ENCODE measurements around the gene ABCB4. TPM values are rescaled to one million over a fixed set of nuclear protein-coding genes. Genes with fewer than 3 reads are reported as not detected.

ABCB4 gene
- total and polyA plus RNA-seq, 2 experiments from 2014 or later = 1.2 to 1.5 TPM

DNA sequence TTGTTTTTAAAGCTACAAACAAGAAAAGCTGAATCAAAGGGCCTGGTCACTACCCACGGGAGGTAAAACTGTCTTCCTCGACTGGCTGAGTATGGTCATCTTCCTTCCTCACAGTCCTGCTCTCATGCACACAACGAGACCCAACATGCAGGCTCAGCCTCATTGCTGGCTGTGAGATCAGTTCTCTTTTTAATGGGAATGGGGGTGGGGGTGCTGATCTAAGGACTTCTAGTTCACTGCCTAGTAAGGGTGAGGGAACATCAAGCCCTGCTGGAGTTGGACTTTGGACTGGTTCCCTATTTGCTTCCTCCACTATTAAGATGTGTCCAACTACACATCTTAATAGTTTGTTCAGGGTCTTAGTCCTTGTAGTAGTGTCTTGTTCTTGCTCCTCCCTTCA, 48.2 kb downstream of the ABCB4 start:
- Histone ChIP-seq H3K27ac (ENCODE audit: low read depth) (no peak overlapping the region), H3K36me3 (ENCODE audit: insufficient read depth) (no peaks in the 10 kb centered on the region), H3K4me2 (no peak overlapping the region), H3K4me1 (ENCODE audit: insufficient read depth) (no peaks in the 10 kb centered on the region), H3F3A (replicated peaks; ENCODE audit: low read depth) (no peaks in the 10 kb centered on the region), H3K79me2 (replicated peaks; ENCODE audit: insufficient read depth) (no peaks in the 10 kb centered on the region), H3K4me3 (no peak overlapping the region), H3K27me3 (ENCODE audit: insufficient read depth) (no peaks in the 10 kb centered on the region), H3K9me2 (ENCODE audit: insufficient read depth) (no peaks in the 10 kb centered on the region), H2AFZ (no peak overlapping the region), H4K20me1 (replicated peaks; ENCODE audit: insufficient read depth) (no peaks in the 10 kb centered on the region)
- H3K36me3 Mint-ChIP-seq (ENCODE audit: low read depth) = no peaks in the 10 kb centered on the region
- H3K9me3 Mint-ChIP-seq = no peaks in the 10 kb centered on the region
- H3K4me3 Mint-ChIP-seq = no peak overlapping the region
- no peaks in the 10 kb centered on the region for H3K27me3 Mint-ChIP-seq (ENCODE audit: insufficient read depth, low read depth, poor library complexity)
- no peaks in the 10 kb centered on the region for H3K4me1 Mint-ChIP-seq
- ATAC-seq (no peak), DNase-seq (ENCODE audit: low spot score) (no peak)
- TF ChIP-seq EZH2 (IDR thresholded peaks at IDR 0.05; ENCODE audit: low read depth, unreplicated experiment) (no peak), POLR2AphosphoS5 (IDR thresholded peaks at IDR 0.05; ENCODE audit: low read depth) (no peak), CREB1 (CRISPR knock-in tag; IDR thresholded peaks at IDR 0.05; ENCODE audit: low read depth) (no peak), ZNF114 (CRISPR knock-in tag; IDR thresholded peaks at IDR 0.05) (no peak), JUNB (IDR thresholded peaks at IDR 0.05; ENCODE audit: unreplicated experiment) (no peak), CTCF (conservative IDR thresholded peaks at IDR 0.05; ENCODE audit: low read depth in 2 of 2) (no peak), REST (IDR thresholded peaks at IDR 0.05; ENCODE audit: unreplicated experiment) (no peak), NANOG (IDR thresholded peaks at IDR 0.05; ENCODE audit: borderline replicate concordance) (no peak), STAT1 (IDR thresholded peaks at IDR 0.05; ENCODE audit: unreplicated experiment) (no peak), ZNF331 (CRISPR knock-in tag; IDR thresholded peaks at IDR 0.05; ENCODE audit: low read depth) (no peak)
- TF ChIP-seq, protein P1, sequence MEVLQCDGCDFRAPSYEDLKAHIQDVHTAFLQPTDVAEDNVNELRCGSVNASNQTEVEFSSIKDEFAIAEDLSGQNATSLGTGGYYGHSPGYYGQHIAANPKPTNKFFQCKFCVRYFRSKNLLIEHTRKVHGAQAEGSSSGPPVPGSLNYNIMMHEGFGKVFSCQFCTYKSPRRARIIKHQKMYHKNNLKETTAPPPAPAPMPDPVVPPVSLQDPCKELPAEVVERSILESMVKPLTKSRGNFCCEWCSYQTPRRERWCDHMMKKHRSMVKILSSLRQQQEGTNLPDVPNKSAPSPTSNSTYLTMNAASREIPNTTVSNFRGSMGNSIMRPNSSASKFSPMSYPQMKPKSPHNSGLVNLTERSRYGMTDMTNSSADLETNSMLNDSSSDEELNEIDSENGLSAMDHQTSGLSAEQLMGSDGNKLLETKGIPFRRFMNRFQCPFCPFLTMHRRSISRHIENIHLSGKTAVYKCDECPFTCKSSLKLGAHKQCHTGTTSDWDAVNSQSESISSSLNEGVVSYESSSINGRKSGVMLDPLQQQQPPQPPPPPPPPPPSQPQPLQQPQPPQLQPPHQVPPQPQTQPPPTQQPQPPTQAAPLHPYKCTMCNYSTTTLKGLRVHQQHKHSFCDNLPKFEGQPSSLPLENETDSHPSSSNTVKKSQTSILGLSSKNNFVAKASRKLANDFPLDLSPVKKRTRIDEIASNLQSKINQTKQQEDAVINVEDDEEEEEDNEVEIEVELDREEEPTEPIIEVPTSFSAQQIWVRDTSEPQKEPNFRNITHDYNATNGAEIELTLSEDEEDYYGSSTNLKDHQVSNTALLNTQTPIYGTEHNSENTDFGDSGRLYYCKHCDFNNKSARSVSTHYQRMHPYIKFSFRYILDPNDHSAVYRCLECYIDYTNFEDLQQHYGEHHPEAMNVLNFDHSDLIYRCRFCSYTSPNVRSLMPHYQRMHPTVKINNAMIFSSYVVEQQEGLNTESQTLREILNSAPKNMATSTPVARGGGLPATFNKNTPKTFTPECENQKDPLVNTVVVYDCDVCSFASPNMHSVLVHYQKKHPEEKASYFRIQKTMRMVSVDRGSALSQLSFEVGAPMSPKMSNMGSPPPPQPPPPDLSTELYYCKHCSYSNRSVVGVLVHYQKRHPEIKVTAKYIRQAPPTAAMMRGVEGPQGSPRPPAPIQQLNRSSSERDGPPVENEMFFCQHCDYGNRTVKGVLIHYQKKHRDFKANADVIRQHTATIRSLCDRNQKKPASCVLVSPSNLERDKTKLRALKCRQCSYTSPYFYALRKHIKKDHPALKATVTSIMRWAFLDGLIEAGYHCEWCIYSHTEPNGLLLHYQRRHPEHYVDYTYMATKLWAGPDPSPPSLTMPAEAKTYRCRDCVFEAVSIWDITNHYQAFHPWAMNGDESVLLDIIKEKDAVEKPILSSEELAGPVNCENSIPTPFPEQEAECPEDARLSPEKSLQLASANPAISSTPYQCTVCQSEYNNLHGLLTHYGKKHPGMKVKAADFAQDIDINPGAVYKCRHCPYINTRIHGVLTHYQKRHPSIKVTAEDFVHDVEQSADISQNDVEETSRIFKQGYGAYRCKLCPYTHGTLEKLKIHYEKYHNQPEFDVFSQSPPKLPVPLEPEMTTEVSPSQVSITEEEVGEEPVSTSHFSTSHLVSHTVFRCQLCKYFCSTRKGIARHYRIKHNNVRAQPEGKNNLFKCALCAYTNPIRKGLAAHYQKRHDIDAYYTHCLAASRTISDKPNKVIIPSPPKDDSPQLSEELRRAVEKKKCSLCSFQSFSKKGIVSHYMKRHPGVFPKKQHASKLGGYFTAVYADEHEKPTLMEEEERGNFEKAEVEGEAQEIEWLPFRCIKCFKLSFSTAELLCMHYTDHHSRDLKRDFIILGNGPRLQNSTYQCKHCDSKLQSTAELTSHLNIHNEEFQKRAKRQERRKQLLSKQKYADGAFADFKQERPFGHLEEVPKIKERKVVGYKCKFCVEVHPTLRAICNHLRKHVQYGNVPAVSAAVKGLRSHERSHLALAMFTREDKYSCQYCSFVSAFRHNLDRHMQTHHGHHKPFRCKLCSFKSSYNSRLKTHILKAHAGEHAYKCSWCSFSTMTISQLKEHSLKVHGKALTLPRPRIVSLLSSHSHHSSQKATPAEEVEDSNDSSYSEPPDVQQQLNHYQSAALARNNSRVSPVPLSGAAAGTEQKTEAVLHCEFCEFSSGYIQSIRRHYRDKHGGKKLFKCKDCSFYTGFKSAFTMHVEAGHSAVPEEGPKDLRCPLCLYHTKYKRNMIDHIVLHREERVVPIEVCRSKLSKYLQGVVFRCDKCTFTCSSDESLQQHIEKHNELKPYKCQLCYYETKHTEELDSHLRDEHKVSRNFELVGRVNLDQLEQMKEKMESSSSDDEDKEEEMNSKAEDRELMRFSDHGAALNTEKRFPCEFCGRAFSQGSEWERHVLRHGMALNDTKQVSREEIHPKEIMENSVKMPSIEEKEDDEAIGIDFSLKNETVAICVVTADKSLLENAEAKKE (CRISPR knock-in tag; IDR thresholded peaks at IDR 0.05) = no peak
- TF ChIP-seq, protein P2, sequence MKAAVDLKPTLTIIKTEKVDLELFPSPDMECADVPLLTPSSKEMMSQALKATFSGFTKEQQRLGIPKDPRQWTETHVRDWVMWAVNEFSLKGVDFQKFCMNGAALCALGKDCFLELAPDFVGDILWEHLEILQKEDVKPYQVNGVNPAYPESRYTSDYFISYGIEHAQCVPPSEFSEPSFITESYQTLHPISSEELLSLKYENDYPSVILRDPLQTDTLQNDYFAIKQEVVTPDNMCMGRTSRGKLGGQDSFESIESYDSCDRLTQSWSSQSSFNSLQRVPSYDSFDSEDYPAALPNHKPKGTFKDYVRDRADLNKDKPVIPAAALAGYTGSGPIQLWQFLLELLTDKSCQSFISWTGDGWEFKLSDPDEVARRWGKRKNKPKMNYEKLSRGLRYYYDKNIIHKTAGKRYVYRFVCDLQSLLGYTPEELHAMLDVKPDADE (IDR thresholded peaks at IDR 0.05) = no peak
- no peak overlapping the region for H3K27ac Mint-ChIP-seq

Measured in GM23338 (cell line).